HG02763 (cell line): ENCODE results near the gene KCNMB2.

ENCODE experiments used
- ATAC-seq: cut with Tn5 transposase; IDR thresholded peaks from one replicate; pipeline ENCODE4 v1.9.1; 2021; ENCODE audit warnings: mild to moderate bottlenecking, moderate library complexity; ENCODE audit not compliant: unreplicated experiment

KCNMB2 gene

GRCh38 chr3:178567611-178568010, 31.4 kb downstream of the KCNMB2 start:
- no peak for ATAC-seq

GRCh38 chr3:178568155-178568731, 32.0 kb downstream of the KCNMB2 start:
- ATAC-seq, result no peak

GRCh38 chr3:178568911-178569310, 32.7 kb downstream of the KCNMB2 start:
- no peak for ATAC-seq

- no peak for ATAC-seq
Observed at GRCh38 chr3:178569826-178570225, 33.6 kb downstream of the KCNMB2 start.

GRCh38 chr3:178583963-178584575, 47.8 kb downstream of the KCNMB2 start:
- no peak for ATAC-seq

- no peak for ATAC-seq
Observed at GRCh38 chr3:178584722-178585380, 48.6 kb downstream of the KCNMB2 start.

- ATAC-seq, result no peak
Observed at GRCh38 chr3:178585454-178585853, 49.2 kb downstream of the KCNMB2 start.

GRCh38 chr3:178586076-178586475, 49.8 kb downstream of the KCNMB2 start:
- no peak for ATAC-seq

- no peak for ATAC-seq
Observed at GRCh38 chr3:178588628-178589027, 52.4 kb downstream of the KCNMB2 start.

GRCh38 chr3:178593786-178594185, 57.5 kb downstream of the KCNMB2 start:
- ATAC-seq, result no peak

GRCh38 chr3:178597371-178597770, 61.1 kb downstream of the KCNMB2 start:
- no peak for ATAC-seq

- no peak for ATAC-seq
Observed at GRCh38 chr3:178602856-178603255, 66.6 kb downstream of the KCNMB2 start.

- no peak for ATAC-seq
Observed at GRCh38 chr3:178603735-178604134, 67.5 kb downstream of the KCNMB2 start.

GRCh38 chr3:178618197-178618596, 82.0 kb downstream of the KCNMB2 start:
- no peak for ATAC-seq

GRCh38 chr3:178618896-178619295, 82.7 kb downstream of the KCNMB2 start:
- ATAC-seq, result no peak

- no peak for ATAC-seq
Observed at GRCh38 chr3:178623666-178624255, 87.5 kb downstream of the KCNMB2 start.

- ATAC-seq, result no peak
Observed at GRCh38 chr3:178624276-178624675, 88.0 kb downstream of the KCNMB2 start.

- ATAC-seq, result no peak
Observed at GRCh38 chr3:178625053-178625600, 88.9 kb downstream of the KCNMB2 start.

- no peak for ATAC-seq
Observed at GRCh38 chr3:178628037-178628436, 91.8 kb downstream of the KCNMB2 start.

GRCh38 chr3:178629430-178630178, 93.4 kb downstream of the KCNMB2 start:
- ATAC-seq, result no peak

- ATAC-seq, result no peak
Observed at GRCh38 chr3:178631950-178632349, 95.7 kb downstream of the KCNMB2 start.
